Mesendoderm (in vitro differentiated cells): ENCODE measurements around the gene CTH.

Experiments used
- DNase-seq: peaks from one replicate; pipeline ENCODE4 v3.0.0; 2013
- H2AK5ac ChIP-seq: 2 replicates; pipeline ENCODE4 v1.6.1; 2013; ENCODE audit warnings: low read length, inconsistent platforms
- H2BK120ac ChIP-seq: 2 replicates; pipeline ENCODE4 v1.6.1; 2013; ENCODE audit warnings: low read depth, mild to moderate bottlenecking, low read length, moderate library complexity, mixed read lengths
- H2BK15ac ChIP-seq: replicated peaks from 2 replicates; pipeline ENCODE4 v1.6.1; 2013; ENCODE audit warnings: low read depth, mild to moderate bottlenecking, moderate library complexity
- H2BK5ac ChIP-seq: 2 replicates; pipeline ENCODE4 v1.6.1; 2013; ENCODE audit warnings: low read length, inconsistent platforms
- H3K18ac ChIP-seq: 2 replicates; pipeline ENCODE4 v1.6.1; 2013; ENCODE audit warnings: mild to moderate bottlenecking, low read length, mixed read lengths
- H3K23ac ChIP-seq: one replicate; pipeline ENCODE4 v1.6.1; 2013; ENCODE audit warnings: low read length
- H3K27ac ChIP-seq: 2 replicates; pipeline ENCODE4 v1.5.1; 2013; ENCODE audit warnings: low read depth, mild to moderate bottlenecking, inconsistent platforms, low read length, moderate library complexity
- H3K27me3 ChIP-seq: 2 replicates; pipeline ENCODE4 v1.6.1; 2013; ENCODE audit warnings: low read length, control low read depth, mild to moderate bottlenecking, inconsistent platforms; ENCODE audit not compliant: insufficient read depth, poor library complexity
- H3K36me3 ChIP-seq: 2 replicates; pipeline ENCODE4 v1.6.1; 2013; ENCODE audit warnings: low read length, inconsistent platforms; ENCODE audit not compliant: control insufficient read depth, insufficient read depth
- H3K4ac ChIP-seq: one replicate; pipeline ENCODE4 v1.6.1; 2013; ENCODE audit warnings: low read depth, mild to moderate bottlenecking, low read length, moderate library complexity
- H3K4me1 ChIP-seq: 2 replicates; pipeline ENCODE4 v1.6.1; 2013; ENCODE audit warnings: low read depth, low read length, inconsistent platforms; ENCODE audit not compliant: control insufficient read depth
- H3K4me2 ChIP-seq: 2 replicates; pipeline ENCODE4 v1.6.1; 2013; ENCODE audit warnings: low read length
- H3K4me3 ChIP-seq: 2 replicates; pipeline ENCODE4 v1.5.1; 2013; ENCODE audit warnings: mild to moderate bottlenecking, low read length
- H3K56ac ChIP-seq: one replicate; pipeline ENCODE4 v1.6.1; 2013; ENCODE audit warnings: low read length
- H3K79me1 ChIP-seq: 2 replicates; pipeline ENCODE4 v1.6.1; 2013; ENCODE audit warnings: low read length, inconsistent platforms
- H3K79me2 ChIP-seq: 2 replicates; pipeline ENCODE4 v1.6.1; 2013; ENCODE audit warnings: mild to moderate bottlenecking, low read length; ENCODE audit not compliant: control insufficient read depth, insufficient read depth
- H3K9ac ChIP-seq: 2 replicates; pipeline ENCODE4 v1.6.1; 2013; ENCODE audit warnings: low read length, inconsistent platforms
- H4K5ac ChIP-seq: one replicate; pipeline ENCODE4 v1.6.1; 2013; ENCODE audit warnings: low read length
- H4K8ac ChIP-seq: one replicate; pipeline ENCODE4 v1.6.1; 2013; ENCODE audit warnings: low read depth, mild to moderate bottlenecking, control low read depth, low read length, moderate library complexity
- WGBS: extraction: QIAGEN DNeasy Blood & Tissue Kit; methylation state at CpG from one replicate; pipeline ENCODE4 v1.1.7; 2013; ENCODE audit warnings: low lambda C conversion rate, missing lambda C conversion rate; ENCODE audit not compliant: insufficient coverage; ENCODE audit errors: extremely low coverage; 5-methylcytosine and 5-hydroxymethylcytosine counted together

The CTH gene

DNA sequence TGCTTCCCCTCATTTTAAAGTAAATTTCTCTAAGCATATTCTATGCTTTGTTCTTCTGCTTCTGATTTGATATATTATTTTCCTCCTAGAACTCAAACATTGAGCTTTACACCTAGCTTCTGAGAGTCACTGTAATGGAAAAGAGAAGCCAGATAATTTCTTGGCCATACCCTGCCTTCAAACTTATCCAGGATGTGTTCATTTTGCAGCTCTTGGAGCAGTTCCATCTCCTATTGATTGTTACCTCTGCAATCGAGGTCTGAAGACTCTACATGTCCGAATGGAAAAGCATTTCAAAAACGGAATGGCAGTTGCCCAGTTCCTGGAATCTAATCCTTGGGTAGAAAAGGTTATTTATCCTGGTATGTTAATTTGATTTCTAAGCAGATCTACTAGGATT, 20.8 kb downstream of the CTH start:
- Histone ChIP-seq H3K79me2 (no peaks in the 10 kb centered on the region), H2AK5ac (no peak overlapping the region)

DNA sequence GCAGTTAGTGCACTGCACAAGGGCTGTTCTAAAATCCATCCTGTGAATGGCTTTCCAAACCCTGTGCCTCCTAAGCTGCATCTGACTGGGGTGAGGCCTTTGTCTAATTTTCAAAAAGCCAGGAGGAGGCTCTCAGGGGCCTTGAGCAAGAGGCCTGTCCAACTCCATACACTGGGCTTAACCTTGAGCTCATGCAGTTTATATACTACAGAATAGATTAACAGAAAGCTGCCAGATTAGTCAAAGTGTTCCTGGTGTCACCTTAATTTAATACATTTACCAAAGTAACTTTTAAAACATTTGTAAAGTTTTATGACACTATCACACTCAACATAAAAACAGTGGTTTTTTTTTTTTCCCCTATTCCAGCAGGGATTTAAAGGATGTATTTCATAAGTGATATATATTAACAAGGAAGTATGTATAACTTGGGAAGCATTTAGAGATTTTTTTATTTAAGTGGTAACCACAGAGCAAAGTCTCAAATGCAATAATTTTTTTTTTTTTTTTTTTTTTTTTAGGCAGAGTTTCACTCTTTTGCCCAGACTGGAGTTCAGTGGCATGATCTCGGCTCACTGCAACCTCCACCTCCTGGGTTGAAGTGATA, 23.3 kb downstream of the CTH start:
- no CpG with 5 or more reads among the region's 1 CpG for WGBS
- peaks cover 4% of the 10 kb centered on the region for H3K36me3 ChIP-seq
- H2BK5ac ChIP-seq = no peak overlapping the region
- H3K79me2 ChIP-seq = no peaks in the 10 kb centered on the region
- H4K5ac ChIP-seq = no peak overlapping the region
- no peak overlapping the region for H3K18ac ChIP-seq
- no peak overlapping the region for H3K4me2 ChIP-seq
- H2BK120ac ChIP-seq = no peak overlapping the region
- no peak overlapping the region for H4K8ac ChIP-seq
- no peaks in the 10 kb centered on the region for H3K27me3 ChIP-seq
- no peak overlapping the region for H2BK15ac ChIP-seq
- no peak overlapping the region for H3K23ac ChIP-seq
- H3K79me1 ChIP-seq = no peaks in the 10 kb centered on the region
- H3K4me3 ChIP-seq = no peak overlapping the region
- H3K9ac ChIP-seq = no peak overlapping the region
- no peak overlapping the region for H2AK5ac ChIP-seq
- DNase-seq = no peak
- no peak overlapping the region for H3K27ac ChIP-seq
- H3K56ac ChIP-seq = no peak overlapping the region
- no peaks in the 10 kb centered on the region for H3K4me1 ChIP-seq
- no peak overlapping the region for H3K4ac ChIP-seq

More for the DNA sequence above, 20.8 kb downstream of the CTH start:
- H3K4me2 ChIP-seq = no peak overlapping the region
- no peak overlapping the region for H2BK15ac ChIP-seq
- no peak overlapping the region for H2BK120ac ChIP-seq
- H3K18ac ChIP-seq = no peak overlapping the region
- H3K36me3 ChIP-seq = peaks cover 1% of the 10 kb centered on the region
- no CpG with 5 or more reads among the region's 3 CpGs for WGBS
- no peak overlapping the region for H3K27ac ChIP-seq
- H3K4ac ChIP-seq = no peak overlapping the region
- H3K9ac ChIP-seq = no peak overlapping the region
- H3K4me3 ChIP-seq = no peak overlapping the region
- H2BK5ac ChIP-seq = no peak overlapping the region
- DNase-seq = no peak
- no peak overlapping the region for H4K5ac ChIP-seq
- H3K79me1 ChIP-seq = no peaks in the 10 kb centered on the region
- H3K56ac ChIP-seq = no peak overlapping the region
- H3K23ac ChIP-seq = no peak overlapping the region
- no peaks in the 10 kb centered on the region for H3K27me3 ChIP-seq
- no peak overlapping the region for H4K8ac ChIP-seq
- H3K4me1 ChIP-seq = no peaks in the 10 kb centered on the region

DNA sequence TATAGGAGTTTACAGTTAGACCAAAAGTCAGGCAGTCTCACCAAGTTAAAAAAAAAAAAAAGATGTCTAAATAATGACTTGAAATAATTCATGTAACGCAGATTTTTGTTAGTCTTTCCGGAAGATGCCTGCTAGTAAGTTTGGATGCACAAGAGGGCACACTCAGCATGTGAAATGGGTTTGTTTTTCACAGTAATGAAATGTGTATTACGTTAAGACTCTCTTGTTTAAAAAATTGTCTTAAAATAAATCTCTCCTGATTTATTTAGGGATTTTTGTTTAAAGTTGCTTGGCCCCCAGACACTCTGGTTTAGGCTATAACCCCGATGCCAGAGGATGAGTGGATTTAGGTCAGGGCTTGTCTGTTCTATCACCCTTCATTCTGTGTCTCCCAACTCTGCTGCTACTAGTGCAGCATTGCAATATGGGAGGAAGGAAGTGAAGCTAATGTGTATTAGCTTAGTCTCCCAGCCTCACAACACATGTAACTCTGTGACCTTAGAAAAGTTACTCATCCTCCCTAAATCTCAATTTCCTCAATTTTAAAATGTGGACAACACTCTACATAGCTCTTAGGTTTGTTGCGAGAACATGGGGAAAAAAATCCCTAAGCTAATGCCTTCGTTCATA, 25.7 kb downstream of the CTH start:
- Histone ChIP-seq H2BK5ac (no peak overlapping the region), H3K23ac (no peak overlapping the region), H3K9ac (no peak overlapping the region), H3K27me3 (no peaks in the 10 kb centered on the region), H4K5ac (no peak overlapping the region), H3K79me1 (no peaks in the 10 kb centered on the region), H2BK120ac (no peak overlapping the region), H3K18ac (no peak overlapping the region), H4K8ac (no peak overlapping the region), H3K4me2 (no peak overlapping the region), H2BK15ac (no peak overlapping the region), H3K4me1 (no peaks in the 10 kb centered on the region), H3K36me3 (peaks cover 4% of the 10 kb centered on the region), H3K27ac (no peak overlapping the region), H3K4ac (no peak overlapping the region), H3K79me2 (no peaks in the 10 kb centered on the region), H3K4me3 (no peak overlapping the region), H3K56ac (no peak overlapping the region), H2AK5ac (no peak overlapping the region)
- WGBS = no CpG with 5 or more reads among the region's 6 CpGs
- DNase-seq = no peak

DNA sequence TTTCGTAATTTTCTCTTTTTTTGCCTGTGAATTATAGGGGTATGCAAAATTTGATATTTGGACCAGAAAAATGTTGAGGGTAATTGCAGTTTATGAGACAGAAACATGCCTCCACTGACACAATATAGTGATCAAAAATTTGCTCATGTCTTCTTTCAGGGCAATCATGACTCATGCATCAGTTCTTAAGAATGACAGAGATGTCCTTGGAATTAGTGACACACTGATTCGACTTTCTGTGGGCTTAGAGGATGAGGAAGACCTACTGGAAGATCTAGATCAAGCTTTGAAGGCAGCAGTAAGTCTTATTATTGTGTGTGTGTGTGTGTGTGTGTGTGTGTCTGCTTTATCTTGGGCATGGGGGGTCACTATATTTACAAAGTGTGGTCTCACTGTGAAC, 27.5 kb downstream of the CTH start:
- Histone ChIP-seq H2BK5ac (no peak overlapping the region), H3K4me2 (no peak overlapping the region), H3K36me3 (peaks cover 3% of the 10 kb centered on the region), H3K27me3 (no peaks in the 10 kb centered on the region), H3K9ac (no peak overlapping the region), H3K27ac (no peak overlapping the region), H3K23ac (no peak overlapping the region), H3K56ac (no peak overlapping the region), H3K4me3 (no peak overlapping the region), H4K5ac (no peak overlapping the region), H2AK5ac (no peak overlapping the region), H2BK120ac (no peak overlapping the region), H3K18ac (no peak overlapping the region), H3K79me1 (no peaks in the 10 kb centered on the region), H4K8ac (no peak overlapping the region), H2BK15ac (no peak overlapping the region), H3K4me1 (peaks cover 7% of the 10 kb centered on the region), H3K4ac (no peak overlapping the region), H3K79me2 (no peaks in the 10 kb centered on the region)
- DNase-seq = no peak
- no CpG with 5 or more reads among the region's 2 CpGs for WGBS

DNA sequence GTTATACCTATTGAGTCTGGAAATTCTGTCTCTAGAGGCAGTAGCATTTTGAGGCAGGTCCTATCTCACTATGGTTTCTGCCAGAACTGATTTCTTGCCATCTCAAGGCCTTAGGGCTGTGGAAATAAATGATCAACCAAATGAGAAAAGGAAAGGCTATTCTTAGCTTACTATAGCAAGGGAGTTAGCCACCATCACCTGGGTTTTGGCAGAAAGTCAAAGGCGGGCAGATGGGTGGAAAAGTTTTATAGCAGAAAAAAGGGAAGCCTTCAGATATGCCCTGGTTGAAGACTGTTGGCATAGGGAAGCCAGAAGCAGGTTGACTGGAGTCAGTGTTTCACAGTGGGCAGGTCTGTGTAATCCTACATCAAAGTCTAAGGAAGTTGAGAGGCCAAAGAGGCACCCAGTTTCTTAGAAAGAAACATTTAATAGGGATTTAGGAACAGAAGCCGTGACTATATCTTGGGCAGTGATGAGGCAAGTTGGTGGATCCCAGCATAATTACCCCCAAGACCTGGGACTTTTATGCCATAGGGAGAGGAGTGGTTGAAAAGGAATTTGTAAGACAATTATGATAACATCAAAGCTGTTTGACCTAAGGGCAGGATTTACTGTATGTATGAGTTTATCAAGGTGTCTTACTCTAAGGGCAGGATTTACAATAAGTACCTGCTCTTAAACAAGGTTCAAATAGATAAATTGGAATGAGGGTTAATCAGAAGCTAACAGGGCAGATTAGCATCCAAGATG, 29.7 kb downstream of the CTH start:
- no peak overlapping the region for H3K9ac ChIP-seq
- H3K79me1 ChIP-seq = no peaks in the 10 kb centered on the region
- no peak overlapping the region for H3K27ac ChIP-seq
- H3K4me1 ChIP-seq = peaks cover 7% of the 10 kb centered on the region
- no peak overlapping the region for H3K4me3 ChIP-seq
- H3K4me2 ChIP-seq = no peak overlapping the region
- H2BK15ac ChIP-seq = no peak overlapping the region
- no peak for DNase-seq
- no peak overlapping the region for H4K8ac ChIP-seq
- no peaks in the 10 kb centered on the region for H3K79me2 ChIP-seq
- no peaks in the 10 kb centered on the region for H3K27me3 ChIP-seq
- H3K4ac ChIP-seq = no peak overlapping the region
- no peak overlapping the region for H2BK5ac ChIP-seq
- H2BK120ac ChIP-seq = peak overlapping the region; percentile 21
- H2AK5ac ChIP-seq = no peak overlapping the region
- no peak overlapping the region for H3K56ac ChIP-seq
- no CpG with 5 or more reads among the region's 2 CpGs for WGBS
- H3K36me3 ChIP-seq = peaks cover 3% of the 10 kb centered on the region
- H3K18ac ChIP-seq = no peak overlapping the region
- H3K23ac ChIP-seq = no peak overlapping the region
- no peak overlapping the region for H4K5ac ChIP-seq
